Measurements from ENCODE around the gene SGMS2.

- TF ChIP-seq CTCF (IDR thresholded peaks at IDR 0.05) (no peak), POLR2A (IDR thresholded peaks at IDR 0.05) (no peak)
Measured at GRCh38 chr4:107853444-107854355, 29.0 kb downstream of the SGMS2 start.

Measured in breast epithelium (tissue), 3 donors.